ENCODE measurements around the gene ERN1. TPM values are rescaled to one million over a fixed set of nuclear protein-coding genes. Genes with fewer than 3 reads are reported as not detected.
"Not testable (repeated sequence)": the region's sequence is repeated elsewhere in the genome, so short reads cannot be mapped to it uniquely, and the experiment has no call there.

Gene ERN1
- polyA plus RNA-seq, 3 donors, result 7.8 to 8.9 (median 8.4) TPM

- no peak for DNase-seq (ENCODE audit: low read depth in 3 of 3, low spot score in 2 of 3)
Observed at GRCh38 chr17:64038331-64039105, 91.4 kb downstream of the ERN1 start.

DNA sequence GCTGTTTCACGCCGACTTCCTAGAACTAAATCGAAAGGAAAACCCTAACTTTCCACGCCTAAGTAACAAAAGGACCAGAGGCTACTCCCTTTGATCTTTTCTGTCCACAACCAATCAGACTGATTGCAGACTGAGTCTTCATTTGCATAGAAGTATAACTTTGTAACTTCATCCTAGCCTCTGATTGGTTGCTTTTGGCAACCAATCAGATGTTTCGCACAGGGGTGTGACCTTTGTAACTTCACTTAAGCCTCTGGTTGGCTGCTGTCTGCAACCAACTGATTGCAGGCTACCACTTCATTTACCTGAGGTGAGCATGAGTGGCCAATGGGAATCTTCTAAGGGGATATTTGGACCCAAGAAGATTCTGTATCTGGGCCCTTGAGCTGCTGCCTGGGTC lies 92.1 kb downstream of the ERN1 start:
- DNase-seq (ENCODE audit: low read depth in 3 of 3, low spot score in 2 of 3), result no peak

GRCh38 chr17:64037180-64037579 lies 92.8 kb downstream of the ERN1 start:
- DNase-seq (ENCODE audit: low read depth in 3 of 3, low spot score in 2 of 3), result no peak

GRCh38 chr17:64036198-64036922 lies 93.6 kb downstream of the ERN1 start:
- no peak for DNase-seq (ENCODE audit: low read depth in 3 of 3, low spot score in 2 of 3)

DNA sequence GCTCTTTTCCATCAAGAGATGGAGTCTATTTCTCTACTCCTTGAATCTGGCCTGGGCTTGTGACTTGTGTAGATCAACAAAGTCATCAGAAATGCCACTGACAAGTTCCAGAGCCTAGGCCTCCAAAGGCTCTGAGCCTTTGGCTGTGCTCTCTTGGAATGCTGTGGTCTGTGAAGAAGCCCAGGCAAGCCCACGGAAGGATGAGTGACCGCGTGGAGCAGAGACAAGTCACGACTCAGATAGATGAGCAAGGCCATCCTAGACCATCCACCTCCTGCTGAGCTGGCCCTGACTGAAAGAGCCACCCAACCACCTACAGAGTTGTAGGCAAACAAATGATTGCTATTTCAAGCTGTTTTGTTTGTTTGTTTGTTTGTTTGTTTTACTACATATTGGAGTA lies 97.9 kb downstream of the ERN1 start:
- no peak for DNase-seq (ENCODE audit: low read depth in 3 of 3, low spot score in 2 of 3)

DNA sequence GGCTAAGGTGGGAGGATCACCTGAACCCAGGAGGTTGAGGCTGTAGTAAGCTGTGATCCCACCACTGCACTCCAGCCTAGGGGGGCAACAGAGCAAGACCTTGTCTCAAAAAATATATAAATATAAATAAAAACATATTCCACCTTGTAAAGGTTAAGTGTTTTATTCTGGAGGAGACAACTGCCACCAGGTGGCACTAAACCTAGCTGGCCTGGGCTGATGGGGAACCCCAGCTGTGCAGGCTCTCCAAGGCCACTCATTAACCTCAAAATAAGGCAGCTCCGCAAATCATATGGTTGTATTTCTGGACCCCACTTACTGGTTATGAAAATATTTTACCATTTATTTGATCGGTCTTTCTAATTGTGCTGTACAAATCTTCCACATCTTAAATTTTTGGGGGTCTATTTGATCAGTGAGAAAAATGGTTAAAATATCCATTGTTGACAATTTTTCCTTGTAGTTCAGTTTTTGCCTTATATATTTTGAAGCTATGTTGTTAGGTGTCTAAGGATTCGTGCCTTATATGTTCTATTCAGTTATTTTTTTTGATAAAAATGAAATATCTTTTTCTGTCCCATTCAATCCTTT lies 101.0 kb downstream of the ERN1 start:
- DNase-seq (ENCODE audit: low read depth in 3 of 3, low spot score in 2 of 3), result no peak

GRCh38 chr17:64025732-64026294 lies 104.1 kb downstream of the ERN1 start:
- DNase-seq (ENCODE audit: low read depth in 3 of 3, low spot score in 2 of 3), result peak in 1 of 3 donors; percentile 37

DNA sequence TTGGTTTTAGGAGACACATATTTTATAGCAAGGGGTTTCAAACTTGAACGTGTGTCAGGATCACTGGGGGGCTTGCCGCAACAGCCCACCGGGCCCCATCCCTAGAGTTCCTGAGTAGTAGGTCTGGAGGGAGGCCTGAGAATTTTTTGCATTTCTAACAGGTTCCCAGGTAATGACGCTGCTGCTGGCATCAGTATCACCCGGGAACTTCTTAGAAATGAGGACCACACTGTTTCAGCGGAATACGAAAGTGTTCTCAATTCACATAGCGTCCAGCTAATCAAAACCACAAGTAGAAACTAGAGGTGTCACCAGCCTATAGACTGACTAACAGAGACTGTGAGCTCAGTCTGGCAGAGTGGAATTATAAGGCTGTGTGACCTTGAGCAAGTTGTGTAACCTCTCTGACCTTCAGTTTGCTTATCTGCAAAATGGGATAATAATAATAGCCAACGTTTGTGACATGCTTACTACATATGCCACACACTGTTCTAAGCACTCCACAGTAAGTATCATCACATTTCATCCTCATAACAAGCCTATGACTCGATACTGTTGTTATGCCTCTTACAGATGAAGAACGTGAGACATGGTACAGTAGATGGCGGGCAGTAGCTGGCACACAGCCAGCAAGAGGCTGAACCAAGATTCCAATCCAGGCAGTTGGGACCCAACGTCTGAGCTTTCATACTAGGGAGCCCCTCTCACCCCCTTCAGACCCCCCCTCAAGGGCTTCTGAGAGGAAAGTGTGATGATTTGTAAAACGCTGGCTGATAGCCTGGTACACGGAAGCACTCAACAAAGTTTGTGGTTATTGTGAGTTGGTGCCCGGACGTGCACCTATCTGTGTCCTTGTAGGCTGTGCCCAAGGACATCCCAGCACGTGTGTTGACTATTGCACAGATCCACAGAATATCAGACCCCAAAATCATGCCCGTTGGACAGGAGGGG lies 104.9 kb downstream of the ERN1 start:
- no peak for DNase-seq (ENCODE audit: low read depth in 3 of 3, low spot score in 2 of 3)

DNA sequence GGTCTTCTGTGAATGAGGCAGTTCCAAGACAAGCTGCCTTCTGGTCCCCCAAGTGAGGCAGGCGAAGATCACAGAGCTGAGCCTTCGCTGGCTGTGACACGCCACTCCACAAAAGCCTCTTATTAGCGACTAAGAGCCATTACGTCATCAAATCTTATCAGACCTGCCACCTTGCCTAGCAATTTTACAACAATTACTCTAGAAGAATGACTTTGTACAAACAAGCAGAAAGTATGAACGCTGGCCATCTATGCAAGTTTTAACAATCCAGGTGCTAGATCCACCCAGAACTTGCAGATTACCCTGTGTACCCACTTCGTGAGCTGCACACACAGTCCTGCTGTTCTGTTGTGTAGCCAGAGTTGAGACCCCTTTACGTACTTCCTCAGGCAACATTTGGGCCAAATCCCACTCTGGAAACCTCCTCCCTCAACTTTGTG lies 105.7 kb downstream of the ERN1 start:
- DNase-seq (ENCODE audit: low read depth in 3 of 3, low spot score in 2 of 3), result no peak

DNA sequence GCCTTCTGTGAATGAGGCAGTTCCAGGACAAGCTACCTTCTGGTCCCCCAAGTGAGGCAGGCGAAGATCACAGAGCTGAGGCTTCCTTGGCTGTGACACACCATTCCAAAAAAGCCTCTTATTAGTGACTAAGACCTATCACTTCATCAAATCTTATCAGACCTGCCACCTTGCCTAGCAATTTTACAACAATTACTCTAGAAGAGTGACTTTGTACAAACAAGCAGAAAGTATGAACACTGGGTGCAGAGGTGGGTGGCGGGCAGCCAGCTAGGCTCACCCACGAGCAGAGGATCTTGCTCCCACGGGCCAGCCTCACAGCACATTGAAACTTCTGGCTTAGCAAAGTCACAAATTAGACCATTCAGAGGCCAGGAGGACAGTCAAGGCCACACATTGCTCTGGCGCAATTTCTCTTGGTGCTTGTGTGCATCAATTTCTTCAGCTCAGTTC lies 107.3 kb downstream of the ERN1 start:
- DNase-seq (ENCODE audit: low read depth in 3 of 3, low spot score in 2 of 3), result no peak

GRCh38 chr17:64020056-64020766 lies 109.7 kb downstream of the ERN1 start, which contains the start of gene ICAM2:
ICAM2 (minus strand) TSS chr17:64020633; CDS start chr17:64006691, 13,942 bp downstream.
- DNase-seq (ENCODE audit: low read depth in 3 of 3, low spot score in 2 of 3), result no peak

- DNase-seq (ENCODE audit: low read depth in 3 of 3, low spot score in 2 of 3), result not testable (repeated sequence)
Observed at GRCh38 chr17:64019551-64019961, 110.4 kb downstream of the ERN1 start.

GRCh38 chr17:64017381-64017980 lies 112.5 kb downstream of the ERN1 start:
- no peak for DNase-seq (ENCODE audit: low read depth in 3 of 3, low spot score in 2 of 3)

- DNase-seq (ENCODE audit: low read depth in 3 of 3, low spot score in 2 of 3), result no peak
Observed at GRCh38 chr17:64016974-64017373, 113.0 kb downstream of the ERN1 start.

GRCh38 chr17:64016231-64016784 lies 113.6 kb downstream of the ERN1 start:
- no peak for DNase-seq (ENCODE audit: low read depth in 3 of 3, low spot score in 2 of 3)

- no peak for DNase-seq (ENCODE audit: low read depth in 3 of 3, low spot score in 2 of 3)
Observed at GRCh38 chr17:64015447-64015846, 114.5 kb downstream of the ERN1 start.

DNA sequence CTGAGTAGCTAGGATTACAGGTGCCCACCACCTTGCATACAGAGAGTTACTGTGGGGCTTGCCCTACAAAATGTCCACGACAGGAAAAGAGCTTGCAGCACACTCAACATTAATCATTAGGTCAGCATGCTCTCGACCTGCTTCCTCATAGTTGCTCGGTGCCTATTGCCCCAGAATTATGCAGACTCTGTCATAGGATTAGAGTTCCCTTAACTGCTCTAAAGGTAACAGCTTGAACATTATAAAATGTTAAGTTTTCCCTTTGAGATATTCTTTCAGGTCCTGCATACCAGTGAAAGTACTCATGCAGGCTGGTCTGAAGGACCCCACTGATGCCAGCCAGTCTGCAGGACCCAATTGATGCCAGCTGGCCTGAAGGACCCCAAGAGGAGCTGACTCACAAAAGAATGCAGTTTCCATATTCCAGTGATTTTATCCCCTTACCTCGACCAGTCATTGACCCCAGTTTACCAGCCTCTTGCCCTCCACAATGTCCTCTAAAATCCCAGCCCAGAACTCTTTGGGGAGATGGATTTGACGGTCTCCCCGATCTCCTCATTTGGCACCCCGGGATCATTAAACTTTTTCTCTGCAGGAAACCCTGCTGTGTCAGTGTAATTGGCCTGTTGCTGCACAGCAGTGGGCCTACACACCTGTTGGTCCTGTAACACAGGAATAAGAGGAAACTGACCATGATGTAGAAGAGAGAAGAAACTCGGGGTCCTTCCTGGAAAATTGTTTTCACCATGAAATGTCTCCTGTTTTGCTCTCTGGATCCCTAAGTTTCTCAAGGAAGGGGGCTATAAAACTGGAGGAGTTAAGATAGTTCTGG lies 120.2 kb downstream of the ERN1 start:
- DNase-seq (ENCODE audit: low read depth in 3 of 3, low spot score in 2 of 3), result no peak

- no peak for DNase-seq (ENCODE audit: low read depth in 3 of 3, low spot score in 2 of 3)
Observed at GRCh38 chr17:64008830-64009229, 121.1 kb downstream of the ERN1 start.

All from right renal cortex interstitium (tissue), 3 donors.